ENCODE results near the gene SURF1. TPM values are rescaled to one million over a fixed set of nuclear protein-coding genes. Genes with fewer than 3 reads are reported as not detected.
"Not testable (repeated sequence)": the region's sequence is repeated elsewhere in the genome, so short reads cannot be mapped to it uniquely, and the experiment has no call there.

SURF1 gene
- polyA plus RNA-seq, 2 donors = 34.2 to 41.2 TPM

- no peaks in the 10 kb centered on the region for H3K27me3 ChIP-seq (ENCODE audit: control insufficient read depth in 1 of 2, insufficient read depth in 2 of 2, low read length in 2 of 2)
- 80% methylated on average over 14 of the region's 14 CpGs for WGBS, 2 donors
- peaks cover 0 to 3% of the 10 kb centered on the region in 2 donors for H3K9me3 ChIP-seq (ENCODE audit: control insufficient read depth in 2 of 2, insufficient read depth in 1 of 2, low read depth in 1 of 2, low read length in 1 of 2)
- no peak overlapping the region for H3K27ac ChIP-seq (ENCODE audit: low read depth in 2 of 2, low read length in 1 of 2)
- peaks cover 0 to 4% of the 10 kb centered on the region in 2 donors for H3K4me1 ChIP-seq (ENCODE audit: control insufficient read depth in 2 of 2, insufficient read depth in 2 of 2, low read length in 1 of 2)
- H3K4me3 ChIP-seq (ENCODE audit: low read depth in 1 of 2, low read length in 2 of 2) = no peak overlapping the region
- H3K36me3 ChIP-seq (ENCODE audit: control insufficient read depth in 2 of 2, insufficient read depth in 2 of 2, low read length in 1 of 2) = no peaks in the 10 kb centered on the region
Observed at GRCh38 chr9:133385452-133385851, 29.2 kb upstream of the SURF1 start.

- Histone ChIP-seq H3K36me3 (ENCODE audit: control insufficient read depth in 2 of 2, insufficient read depth in 2 of 2, low read length in 1 of 2) (no peaks in the 10 kb centered on the region), H3K4me3 (ENCODE audit: low read depth in 1 of 2, low read length in 2 of 2) (no peak overlapping the region), H3K27me3 (ENCODE audit: control insufficient read depth in 1 of 2, insufficient read depth in 2 of 2, low read length in 2 of 2) (no peaks in the 10 kb centered on the region), H3K9me3 (ENCODE audit: control insufficient read depth in 2 of 2, insufficient read depth in 1 of 2, low read depth in 1 of 2, low read length in 1 of 2) (peaks cover 0 to 3% of the 10 kb centered on the region in 2 donors), H3K27ac (ENCODE audit: low read depth in 2 of 2, low read length in 1 of 2) (no peak overlapping the region), H3K4me1 (ENCODE audit: control insufficient read depth in 2 of 2, insufficient read depth in 2 of 2, low read length in 1 of 2) (peaks cover 0 to 4% of the 10 kb centered on the region in 2 donors)
- WGBS, 2 donors = 88% methylated on average over 17 of the region's 17 CpGs
Observed at GRCh38 chr9:133384736-133385321, 28.5 kb upstream of the SURF1 start.

GRCh38 chr9:133383438-133383837, 27.2 kb upstream of the SURF1 start:
- H3K27ac ChIP-seq (ENCODE audit: low read depth in 2 of 2, low read length in 1 of 2) = no peak overlapping the region
- no peaks in the 10 kb centered on the region for H3K36me3 ChIP-seq (ENCODE audit: control insufficient read depth in 2 of 2, insufficient read depth in 2 of 2, low read length in 1 of 2)
- H3K27me3 ChIP-seq (ENCODE audit: control insufficient read depth in 1 of 2, insufficient read depth in 2 of 2, low read length in 2 of 2) = no peaks in the 10 kb centered on the region
- 86 to 93% methylated on average over 3 of the region's 3 CpGs for whole genome bisulfite sequencing, 2 donors
- H3K9me3 ChIP-seq (ENCODE audit: control insufficient read depth in 2 of 2, insufficient read depth in 1 of 2, low read depth in 1 of 2, low read length in 1 of 2) = peaks cover 0 to 3% of the 10 kb centered on the region in 2 donors
- no peak overlapping the region for H3K4me3 ChIP-seq (ENCODE audit: low read depth in 1 of 2, low read length in 2 of 2)
- H3K4me1 ChIP-seq (ENCODE audit: control insufficient read depth in 2 of 2, insufficient read depth in 2 of 2, low read length in 1 of 2) = peaks cover under 1 to 12% of the 10 kb centered on the region in 2 donors

GRCh38 chr9:133382507-133383141, 26.3 kb upstream of the SURF1 start:
- no peak overlapping the region for H3K27ac ChIP-seq (ENCODE audit: low read depth in 2 of 2, low read length in 1 of 2)
- no peaks in the 10 kb centered on the region for H3K27me3 ChIP-seq (ENCODE audit: control insufficient read depth in 1 of 2, insufficient read depth in 2 of 2, low read length in 2 of 2)
- H3K4me3 ChIP-seq (ENCODE audit: low read depth in 1 of 2, low read length in 2 of 2) = no peak overlapping the region
- peaks cover 0 to 3% of the 10 kb centered on the region in 2 donors for H3K9me3 ChIP-seq (ENCODE audit: control insufficient read depth in 2 of 2, insufficient read depth in 1 of 2, low read depth in 1 of 2, low read length in 1 of 2)
- no peaks in the 10 kb centered on the region for H3K36me3 ChIP-seq (ENCODE audit: control insufficient read depth in 2 of 2, insufficient read depth in 2 of 2, low read length in 1 of 2)
- peaks cover 6 to 16% of the 10 kb centered on the region in 2 donors for H3K4me1 ChIP-seq (ENCODE audit: control insufficient read depth in 2 of 2, insufficient read depth in 2 of 2, low read length in 1 of 2)
- WGBS, 2 donors = 88 to 89% methylated on average over 4 of the region's 4 CpGs

- WGBS, 2 donors = 85 to 88% methylated on average over 4 of the region's 4 CpGs
- Histone ChIP-seq H3K9me3 (ENCODE audit: control insufficient read depth in 2 of 2, insufficient read depth in 1 of 2, low read depth in 1 of 2, low read length in 1 of 2) (peaks cover 0 to 3% of the 10 kb centered on the region in 2 donors), H3K4me1 (ENCODE audit: control insufficient read depth in 2 of 2, insufficient read depth in 2 of 2, low read length in 1 of 2) (peaks cover 6 to 12% of the 10 kb centered on the region in 2 donors), H3K27me3 (ENCODE audit: control insufficient read depth in 1 of 2, insufficient read depth in 2 of 2, low read length in 2 of 2) (no peaks in the 10 kb centered on the region), H3K36me3 (ENCODE audit: control insufficient read depth in 2 of 2, insufficient read depth in 2 of 2, low read length in 1 of 2) (no peaks in the 10 kb centered on the region), H3K4me3 (ENCODE audit: low read depth in 1 of 2, low read length in 2 of 2) (no peak overlapping the region), H3K27ac (ENCODE audit: low read depth in 2 of 2, low read length in 1 of 2) (no peak overlapping the region)
Observed at GRCh38 chr9:133380734-133381133, 24.4 kb upstream of the SURF1 start.

GRCh38 chr9:133379153-133380086, 23.1 kb upstream of the SURF1 start:
- H3K9me3 ChIP-seq (ENCODE audit: control insufficient read depth in 2 of 2, insufficient read depth in 1 of 2, low read depth in 1 of 2, low read length in 1 of 2) = peaks cover 0 to 3% of the 10 kb centered on the region in 2 donors
- H3K36me3 ChIP-seq (ENCODE audit: control insufficient read depth in 2 of 2, insufficient read depth in 2 of 2, low read length in 1 of 2) = no peaks in the 10 kb centered on the region
- H3K27me3 ChIP-seq (ENCODE audit: control insufficient read depth in 1 of 2, insufficient read depth in 2 of 2, low read length in 2 of 2) = no peaks in the 10 kb centered on the region
- H3K27ac ChIP-seq (ENCODE audit: low read depth in 2 of 2, low read length in 1 of 2) = peak overlapping the region in 1 of 2 donors; percentile 69
- H3K4me3 ChIP-seq (ENCODE audit: low read depth in 1 of 2, low read length in 2 of 2) = no peak overlapping the region
- peaks cover 6 to 12% of the 10 kb centered on the region in 2 donors for H3K4me1 ChIP-seq (ENCODE audit: control insufficient read depth in 2 of 2, insufficient read depth in 2 of 2, low read length in 1 of 2)
- WGBS, 2 donors = 85 to 89% methylated on average over 14 of the region's 14 CpGs

GRCh38 chr9:133378408-133378962, 22.2 kb upstream of the SURF1 start:
- H3K4me3 ChIP-seq (ENCODE audit: low read depth in 1 of 2, low read length in 2 of 2) = no peak overlapping the region
- 71 to 85% methylated on average over 1 of the region's 1 CpG for WGBS, 2 donors
- H3K27me3 ChIP-seq (ENCODE audit: control insufficient read depth in 1 of 2, insufficient read depth in 2 of 2, low read length in 2 of 2) = no peaks in the 10 kb centered on the region
- no peaks in the 10 kb centered on the region for H3K36me3 ChIP-seq (ENCODE audit: control insufficient read depth in 2 of 2, insufficient read depth in 2 of 2, low read length in 1 of 2)
- H3K9me3 ChIP-seq (ENCODE audit: control insufficient read depth in 2 of 2, insufficient read depth in 1 of 2, low read depth in 1 of 2, low read length in 1 of 2) = peaks cover 0 to 3% of the 10 kb centered on the region in 2 donors
- H3K27ac ChIP-seq (ENCODE audit: low read depth in 2 of 2, low read length in 1 of 2) = peak overlapping the region in 1 of 2 donors; percentile 69
- peaks cover 6 to 12% of the 10 kb centered on the region in 2 donors for H3K4me1 ChIP-seq (ENCODE audit: control insufficient read depth in 2 of 2, insufficient read depth in 2 of 2, low read length in 1 of 2)

GRCh38 chr9:133377721-133378216, 21.5 kb upstream of the SURF1 start:
- Histone ChIP-seq H3K9me3 (ENCODE audit: control insufficient read depth in 2 of 2, insufficient read depth in 1 of 2, low read depth in 1 of 2, low read length in 1 of 2) (peaks cover 0 to 2% of the 10 kb centered on the region in 2 donors), H3K4me1 (ENCODE audit: control insufficient read depth in 2 of 2, insufficient read depth in 2 of 2, low read length in 1 of 2) (peaks cover 6 to 14% of the 10 kb centered on the region in 2 donors), H3K27me3 (ENCODE audit: control insufficient read depth in 1 of 2, insufficient read depth in 2 of 2, low read length in 2 of 2) (no peaks in the 10 kb centered on the region), H3K27ac (ENCODE audit: low read depth in 2 of 2, low read length in 1 of 2) (peak overlapping the region in 1 of 2 donors; percentile 69), H3K4me3 (ENCODE audit: low read depth in 1 of 2, low read length in 2 of 2) (no peak overlapping the region), H3K36me3 (ENCODE audit: control insufficient read depth in 2 of 2, insufficient read depth in 2 of 2, low read length in 1 of 2) (peaks cover 0 to 4% of the 10 kb centered on the region in 2 donors)
- WGBS, 2 donors = 55 to 61% methylated on average over 6 of the region's 6 CpGs

- H3K4me3 ChIP-seq (ENCODE audit: low read depth in 1 of 2, low read length in 2 of 2); H3K27me3 ChIP-seq (ENCODE audit: control insufficient read depth in 1 of 2, insufficient read depth in 2 of 2, low read length in 2 of 2); H3K9me3 ChIP-seq (ENCODE audit: control insufficient read depth in 2 of 2, insufficient read depth in 1 of 2, low read depth in 1 of 2, low read length in 1 of 2); H3K27ac ChIP-seq (ENCODE audit: low read depth in 2 of 2, low read length in 1 of 2); H3K36me3 ChIP-seq (ENCODE audit: control insufficient read depth in 2 of 2, insufficient read depth in 2 of 2, low read length in 1 of 2): not testable (repeated sequence)
- WGBS, 2 donors = 88 to 89% methylated on average over 14 of the region's 14 CpGs
- peaks cover 6 to 18% of the 10 kb centered on the region in 2 donors for H3K4me1 ChIP-seq (ENCODE audit: control insufficient read depth in 2 of 2, insufficient read depth in 2 of 2, low read length in 1 of 2)
Observed at GRCh38 chr9:133377280-133377679, 21.0 kb upstream of the SURF1 start.
